ENCODE results near the gene SSH3. TPM values are rescaled to one million over a fixed set of nuclear protein-coding genes. Genes with fewer than 3 reads are reported as not detected.

The SSH3 gene
- total and polyA plus RNA-seq, 2 of the 8 experiments (the other 6 are each of a cell fraction or from before 2014, with no cell fraction given): 16.9 to 19.8 TPM

- H3K4me3 ChIP-seq (ENCODE audit: extremely low read depth in 1 of 4, insufficient read depth in 2 of 4, low read depth in 3 of 4, low read length in 4 of 4): no peak overlapping the region
- no peaks in the 10 kb centered on the region for H3K79me1 ChIP-seq (ENCODE audit: low read depth, low read length)
- H3K18ac ChIP-seq (ENCODE audit: extremely low read depth, low read length): no peak overlapping the region
- no peak overlapping the region for H3K4ac ChIP-seq (replicated peaks; ENCODE audit: insufficient read length, low read depth, low read length)
- no peak overlapping the region for H2BK20ac ChIP-seq (ENCODE audit: low read length)
- peaks cover 0 to 2% of the 10 kb centered on the region in 2 experiments for H4K20me1 ChIP-seq (replicated peaks in 1 of 2; ENCODE audit: control insufficient read depth in 1 of 2, insufficient read depth in 2 of 2, low read length in 2 of 2)
- H3K23ac ChIP-seq (ENCODE audit: insufficient read length): no peak overlapping the region
- no peak overlapping the region for H2AK5ac ChIP-seq (ENCODE audit: low read depth, low read length)
- H3K27me3 ChIP-seq (replicated peaks in 1 of 4; ENCODE audit: control insufficient read depth in 3 of 4, extremely low read depth in 1 of 4, insufficient read depth in 3 of 4, low read length in 3 of 4): peaks cover 5 to 16% (median 11%) of the 10 kb centered on the region in 4 experiments; a peak in 6 of 7 replicates
- ChIA-PET CTCF (ENCODE audit: partially characterized antibody) (interaction anchor here (0.7 to 11.4 kb wide), 9 partner anchors 10 to 238 kb away, joined by 3 to 186 read pairs (median 4); partner anchors contain the start of genes GRK2 and POLD4), POLR2A (ENCODE audit: partially characterized antibody) (interaction anchor here (0.6 to 1.3 kb wide), 5 partner anchors 21 to 78 kb away, joined by 3 to 5 read pairs (median 3); partner anchors contain the start of gene POLD4)
- no peak overlapping the region for H4K91ac ChIP-seq (replicated peaks; ENCODE audit: insufficient read length, low read length)
- H3K14ac ChIP-seq (ENCODE audit: insufficient read length): no peak overlapping the region
- H3K56ac ChIP-seq (replicated peaks; ENCODE audit: insufficient read length, low read depth, low read length): no peak overlapping the region
- H2BK15ac ChIP-seq (ENCODE audit: low read length): no peak overlapping the region
- H3K23me2 ChIP-seq (ENCODE audit: low read depth, low read length): peaks cover 3% of the 10 kb centered on the region; the same call in 1 of the 2 replicates
- H2BK120ac ChIP-seq (replicated peaks; ENCODE audit: low read depth, low read length): no peak overlapping the region
- no peaks in the 10 kb centered on the region for H3K36me3 ChIP-seq (ENCODE audit: control insufficient read depth in 2 of 4, insufficient read depth in 4 of 4, low read length in 3 of 4)
- no peak overlapping the region for H4K5ac ChIP-seq (ENCODE audit: insufficient read length, low read depth, low read length)
- no peak overlapping the region for H2BK5ac ChIP-seq (ENCODE audit: low read depth, low read length)
- 69% methylated on average over 3 of the region's 3 CpGs; no CpG with 5 or more reads in 1 of the 2 experiments for WGBS, 2 experiments (ENCODE audit: extremely low coverage in 1 of 2, insufficient coverage in 1 of 2, insufficient read length in 1 of 2, insufficient replicate concordance in 2 of 2, low coverage in 1 of 2, low lambda C conversion rate in 2 of 2, missing lambda C conversion rate in 1 of 2)
- FAIRE-seq (no peak), DNase-seq (ENCODE audit: low read depth in 1 of 2, low spot score in 2 of 2) (no peak)
- no peak overlapping the region for H2BK12ac ChIP-seq (ENCODE audit: low read depth, low read length)
- no peak overlapping the region for H3K4me2 ChIP-seq (ENCODE audit: insufficient read depth in 1 of 2, low read depth in 2 of 2, low read length in 2 of 2)
- H3K4me1 ChIP-seq (replicated peaks in 1 of 4; ENCODE audit: control insufficient read depth in 3 of 4, insufficient read depth in 4 of 4, low read length in 3 of 4): peaks cover 0 to 3% (median 0%) of the 10 kb centered on the region in 4 experiments; a peak in 2 of 7 replicates
- H3K9ac ChIP-seq (replicated peaks in 1 of 4; ENCODE audit: extremely low read depth in 1 of 4, low read depth in 3 of 4, low read length in 3 of 4): no peak overlapping the region
- H3K79me2 ChIP-seq (ENCODE audit: control insufficient read depth in 1 of 2, insufficient read depth in 2 of 2, low read length in 2 of 2): no peaks in the 10 kb centered on the region
- no peaks in the 10 kb centered on the region for H3K9me3 ChIP-seq (ENCODE audit: insufficient read depth in 2 of 2, low read depth in 1 of 2, low read length in 1 of 2)
- no peak overlapping the region for H4K8ac ChIP-seq (ENCODE audit: extremely low read depth, insufficient read depth, low read length)
- H3K27ac ChIP-seq (ENCODE audit: low read depth, low read length): no peak overlapping the region
- H2AFZ ChIP-seq (ENCODE audit: low read length): no peak overlapping the region
- TF ChIP-seq TBP (IDR thresholded peaks at IDR 0.05; ENCODE audit: low read depth, low read length) (no peak), CTCF (IDR thresholded peaks at IDR 0.05; ENCODE audit: control extremely low read depth in 1 of 3, insufficient read depth in 1 of 3, low read depth in 1 of 3, low read length in 3 of 3) (no peak), CREB1 (IDR thresholded peaks at IDR 0.05) (no peak), ZNF274 (IDR thresholded peaks at IDR 0.05; ENCODE audit: borderline replicate concordance, extremely low read depth, low read length) (no peak), E2F6 (IDR thresholded peaks at IDR 0.05) (no peak), GABPA (IDR thresholded peaks at IDR 0.05; ENCODE audit: borderline replicate concordance, insufficient read depth, low read length) (no peak), HDAC2 (IDR thresholded peaks at IDR 0.05; ENCODE audit: borderline replicate concordance in 1 of 2, low read depth in 2 of 2, low read length in 2 of 2) (no peak), SIX5 (IDR thresholded peaks at IDR 0.05; ENCODE audit: low read depth, low read length) (no peak), CBX5 (IDR thresholded peaks at IDR 0.05; ENCODE audit: low read depth, low read length) (no peak), SP1 (IDR thresholded peaks at IDR 0.05; ENCODE audit: low read depth, low read length) (no peak)
These were observed 16.7 kb downstream of the SSH3 start for GRCh38 chr11:67320011-67320410.
